Stimulated activated memory B cell treated with anti-CD40 and anti-IgM and Interleukin-4, amounts not matched to agents 10 μg/mL and 1 μg/mL and 100 μg/mL, for 72 hours (primary cell): ENCODE data around the gene NPAS2.

Source experiments
- ATAC-seq: fragments of 150-1000 bp; cut with Tn5 transposase; 2 replicates; pipeline ENCODE4 v1.10.0; 2021
- H3K27ac Mint-ChIP-seq: one replicate; pipeline ENCODE4 v1.8.0; 2022; ENCODE audit warnings: mild to moderate bottlenecking, mixed read lengths
- H3K27me3 Mint-ChIP-seq: one replicate; pipeline ENCODE4 v1.8.0; 2022; ENCODE audit warnings: mixed read lengths
- H3K36me3 Mint-ChIP-seq: one replicate; pipeline ENCODE4 v1.8.0; 2022; ENCODE audit warnings: mixed read lengths
- H3K4me1 Mint-ChIP-seq: one replicate; pipeline ENCODE4 v1.8.0; 2022; ENCODE audit warnings: mixed read lengths
- H3K4me3 Mint-ChIP-seq: one replicate; pipeline ENCODE4 v1.8.0; 2022; ENCODE audit warnings: mild to moderate bottlenecking, moderate library complexity, mixed read lengths
- H3K9me3 Mint-ChIP-seq: one replicate; pipeline ENCODE4 v1.8.0; 2022; ENCODE audit warnings: mixed read lengths

The NPAS2 gene

DNA sequence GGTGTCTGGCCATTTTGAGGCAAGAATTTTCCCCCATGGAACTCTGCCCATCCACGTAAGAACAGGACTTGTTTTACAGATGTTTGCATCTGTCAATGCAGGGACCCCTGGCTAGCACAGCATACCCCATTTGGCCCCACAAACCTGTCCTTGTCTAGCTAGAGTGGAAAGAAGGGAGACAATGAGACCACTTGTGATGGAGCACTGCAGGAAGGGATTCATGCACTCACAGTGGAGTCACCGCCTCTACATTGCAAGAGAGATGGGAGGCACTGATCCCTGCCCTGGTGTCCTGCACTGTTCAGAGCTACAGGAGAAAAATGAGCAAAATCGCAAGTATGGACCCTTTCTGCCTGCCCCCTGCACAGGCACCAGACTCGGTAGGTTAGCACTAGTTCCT, 32.5 kb downstream of the NPAS2 start:
- Mint-ChIP-seq H3K4me3 (no peak overlapping the region), H3K9me3 (no peaks in the 10 kb centered on the region), H3K27me3 (peaks cover 45% of the 10 kb centered on the region), H3K27ac (no peak overlapping the region), H3K36me3 (no peaks in the 10 kb centered on the region), H3K4me1 (peaks cover 6% of the 10 kb centered on the region)
- ATAC-seq = no peak

DNA sequence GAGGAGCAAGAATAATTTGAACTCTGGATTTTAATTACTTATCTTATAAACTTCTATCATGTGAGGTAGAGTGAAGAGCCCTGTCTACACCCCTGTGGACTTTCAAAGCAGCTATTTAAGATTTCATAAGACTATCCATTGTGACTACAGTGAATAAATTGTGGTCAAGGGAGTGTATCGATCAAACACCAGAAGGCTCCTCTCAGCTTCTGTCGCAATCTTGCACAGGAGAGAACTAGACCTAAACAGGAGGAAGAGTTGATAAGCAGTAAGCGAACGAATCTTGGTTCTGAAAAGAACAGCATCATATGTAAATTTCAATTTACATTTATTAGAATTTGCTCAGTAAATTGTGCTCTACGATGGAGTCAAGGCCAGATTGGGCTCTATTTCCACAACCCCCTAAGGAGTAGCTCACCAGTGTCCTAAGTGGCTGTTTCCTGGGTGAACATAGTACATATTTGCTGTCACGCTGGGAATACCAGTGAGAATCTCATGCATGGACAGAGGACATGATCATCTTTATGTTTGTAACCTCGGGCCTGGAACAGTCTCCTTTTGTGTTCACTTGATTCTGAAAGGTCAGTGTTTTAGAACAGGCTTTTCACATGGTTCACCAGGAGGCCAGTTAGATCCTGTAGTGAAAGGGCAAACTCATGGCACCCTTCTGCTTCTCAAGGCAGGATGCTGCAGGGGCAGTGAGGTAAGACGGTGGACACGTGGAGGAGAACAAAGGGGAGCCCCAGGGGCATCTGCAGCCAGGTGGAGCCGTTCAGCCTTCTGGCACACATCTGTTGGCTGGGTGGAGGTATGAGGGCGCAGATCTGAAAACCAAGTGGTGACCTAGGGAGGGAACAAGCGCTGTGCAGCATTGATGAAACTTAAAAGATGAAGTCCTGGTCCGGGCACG, 33.3 kb downstream of the NPAS2 start:
- peak; percentile 42 for ATAC-seq
- Mint-ChIP-seq H3K4me3 (no peak overlapping the region), H3K27ac (no peak overlapping the region), H3K27me3 (peaks cover 44% of the 10 kb centered on the region), H3K4me1 (peaks cover 6% of the 10 kb centered on the region), H3K9me3 (no peaks in the 10 kb centered on the region), H3K36me3 (no peaks in the 10 kb centered on the region)

DNA sequence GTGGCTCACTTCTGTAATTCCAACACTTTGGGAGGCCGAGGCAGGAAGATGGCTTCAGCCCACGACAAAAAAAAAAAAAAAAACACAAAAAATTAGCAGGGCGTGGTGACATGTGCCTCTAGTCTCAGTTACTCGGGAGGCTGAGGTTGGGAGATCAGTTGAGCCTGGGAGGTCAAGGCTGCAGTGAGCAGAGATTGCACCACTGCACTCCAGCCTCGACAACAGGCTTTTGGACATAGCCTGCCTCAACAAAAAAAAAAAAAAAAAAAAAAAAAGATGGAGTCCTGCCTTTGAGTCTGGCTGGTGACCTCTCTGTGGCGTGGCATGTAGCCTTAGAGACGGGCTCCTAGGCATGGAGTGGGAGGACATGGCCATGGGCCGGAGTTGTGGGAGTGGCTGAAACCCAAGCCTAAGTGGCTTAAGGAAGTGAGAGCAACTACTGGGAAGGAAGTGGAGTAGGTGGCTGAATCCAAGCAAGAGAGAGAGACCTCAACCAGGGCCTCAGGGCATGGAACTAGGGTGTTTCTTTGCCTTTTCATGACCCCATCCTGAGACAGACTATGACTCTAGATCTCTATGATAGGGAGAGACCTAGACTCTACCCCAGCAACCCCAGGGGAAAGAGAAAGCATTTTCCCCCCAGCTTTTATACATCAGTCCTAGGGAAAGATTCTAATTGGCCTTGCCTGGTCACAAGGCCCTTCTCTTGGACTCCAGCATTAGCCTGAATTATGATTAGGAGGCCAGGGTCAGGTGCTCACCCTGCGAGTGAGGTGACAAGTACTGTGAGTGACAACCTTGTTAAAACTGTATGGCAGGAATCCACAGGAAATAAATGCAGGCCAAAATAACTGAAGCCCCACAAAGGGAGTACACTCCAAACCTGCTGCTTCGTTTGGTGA, 34.2 kb downstream of the NPAS2 start:
- no peaks in the 10 kb centered on the region for H3K36me3 Mint-ChIP-seq
- peaks cover 44% of the 10 kb centered on the region for H3K27me3 Mint-ChIP-seq
- peaks cover 6% of the 10 kb centered on the region for H3K4me1 Mint-ChIP-seq
- peak; percentile 49 for ATAC-seq
- no peaks in the 10 kb centered on the region for H3K9me3 Mint-ChIP-seq
- H3K4me3 Mint-ChIP-seq = no peak overlapping the region
- H3K27ac Mint-ChIP-seq = no peak overlapping the region

- H3K4me1 Mint-ChIP-seq = peaks cover 6% of the 10 kb centered on the region
- no peak for ATAC-seq
- no peaks in the 10 kb centered on the region for H3K36me3 Mint-ChIP-seq
- no peak overlapping the region for H3K27ac Mint-ChIP-seq
- H3K9me3 Mint-ChIP-seq = no peaks in the 10 kb centered on the region
- H3K27me3 Mint-ChIP-seq = peaks cover 46% of the 10 kb centered on the region
- H3K4me3 Mint-ChIP-seq = no peak overlapping the region
Measured at GRCh38 chr2:100855084-100855483, 35.1 kb downstream of the NPAS2 start.

- H3K4me1 Mint-ChIP-seq = peaks cover 6% of the 10 kb centered on the region
- H3K27me3 Mint-ChIP-seq = peaks cover 40% of the 10 kb centered on the region
- H3K4me3 Mint-ChIP-seq = no peak overlapping the region
- no peak for ATAC-seq
- no peaks in the 10 kb centered on the region for H3K36me3 Mint-ChIP-seq
- no peaks in the 10 kb centered on the region for H3K9me3 Mint-ChIP-seq
- no peak overlapping the region for H3K27ac Mint-ChIP-seq
Measured at GRCh38 chr2:100855606-100856005, 35.7 kb downstream of the NPAS2 start.

DNA sequence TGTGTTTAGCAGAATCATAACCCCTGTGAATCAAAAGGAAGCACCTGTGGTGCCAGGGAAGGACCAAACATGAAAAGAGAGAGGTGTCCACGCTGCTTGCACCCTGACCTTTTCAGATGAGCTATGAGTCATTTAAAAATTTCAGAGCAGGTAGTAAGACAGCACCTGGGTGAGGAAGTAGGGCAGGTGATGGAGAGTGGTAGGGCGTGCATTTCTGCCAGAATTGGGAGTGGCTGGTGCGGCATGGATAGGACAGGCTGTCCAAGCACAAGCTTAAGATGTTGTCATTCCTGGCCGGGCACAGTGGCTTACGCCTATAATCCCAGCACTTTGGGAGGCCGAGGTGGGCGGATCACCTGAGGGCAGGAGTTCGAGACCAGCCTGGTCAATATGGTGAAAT, 36.8 kb downstream of the NPAS2 start:
- peaks cover 45% of the 10 kb centered on the region for H3K27me3 Mint-ChIP-seq
- peaks cover 6% of the 10 kb centered on the region for H3K4me1 Mint-ChIP-seq
- no peaks in the 10 kb centered on the region for H3K9me3 Mint-ChIP-seq
- no peaks in the 10 kb centered on the region for H3K36me3 Mint-ChIP-seq
- no peak overlapping the region for H3K4me3 Mint-ChIP-seq
- no peak for ATAC-seq
- H3K27ac Mint-ChIP-seq = no peak overlapping the region

GRCh38 chr2:100857341-100857740, 37.4 kb downstream of the NPAS2 start:
- H3K4me1 Mint-ChIP-seq = peaks cover 6% of the 10 kb centered on the region
- H3K27ac Mint-ChIP-seq = no peak overlapping the region
- peaks cover 43% of the 10 kb centered on the region for H3K27me3 Mint-ChIP-seq
- no peak for ATAC-seq
- H3K4me3 Mint-ChIP-seq = no peak overlapping the region
- no peaks in the 10 kb centered on the region for H3K9me3 Mint-ChIP-seq
- no peaks in the 10 kb centered on the region for H3K36me3 Mint-ChIP-seq

DNA sequence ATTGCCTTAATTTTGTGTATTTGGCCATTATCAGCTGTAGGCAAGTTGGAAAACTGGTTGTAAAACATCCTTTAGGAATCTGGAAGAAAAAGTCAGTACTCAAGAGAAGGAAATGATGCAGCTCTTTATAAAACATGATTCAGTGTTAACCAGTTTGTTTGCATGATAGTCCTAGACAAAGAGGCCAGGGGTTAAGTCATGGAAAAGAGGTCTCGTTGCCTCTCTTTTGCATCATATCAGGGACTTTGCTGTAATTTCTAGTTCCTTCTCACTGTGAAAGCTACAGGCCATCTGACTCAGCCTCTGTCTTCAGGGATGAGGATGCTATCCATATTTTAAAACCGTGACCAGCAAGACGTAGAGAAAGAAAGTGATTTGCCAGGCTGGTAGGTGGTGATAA, 38.0 kb downstream of the NPAS2 start:
- Mint-ChIP-seq H3K27ac (no peak overlapping the region), H3K4me3 (no peak overlapping the region), H3K9me3 (no peaks in the 10 kb centered on the region), H3K36me3 (no peaks in the 10 kb centered on the region), H3K27me3 (peaks cover 43% of the 10 kb centered on the region), H3K4me1 (peaks cover 6% of the 10 kb centered on the region)
- no peak for ATAC-seq

GRCh38 chr2:100859902-100860301, 40.0 kb downstream of the NPAS2 start:
- H3K4me1 Mint-ChIP-seq = no peaks in the 10 kb centered on the region
- H3K27me3 Mint-ChIP-seq = peaks cover 43% of the 10 kb centered on the region
- H3K9me3 Mint-ChIP-seq = no peaks in the 10 kb centered on the region
- no peak overlapping the region for H3K27ac Mint-ChIP-seq
- no peak overlapping the region for H3K4me3 Mint-ChIP-seq
- ATAC-seq = no peak
- H3K36me3 Mint-ChIP-seq = no peaks in the 10 kb centered on the region

DNA sequence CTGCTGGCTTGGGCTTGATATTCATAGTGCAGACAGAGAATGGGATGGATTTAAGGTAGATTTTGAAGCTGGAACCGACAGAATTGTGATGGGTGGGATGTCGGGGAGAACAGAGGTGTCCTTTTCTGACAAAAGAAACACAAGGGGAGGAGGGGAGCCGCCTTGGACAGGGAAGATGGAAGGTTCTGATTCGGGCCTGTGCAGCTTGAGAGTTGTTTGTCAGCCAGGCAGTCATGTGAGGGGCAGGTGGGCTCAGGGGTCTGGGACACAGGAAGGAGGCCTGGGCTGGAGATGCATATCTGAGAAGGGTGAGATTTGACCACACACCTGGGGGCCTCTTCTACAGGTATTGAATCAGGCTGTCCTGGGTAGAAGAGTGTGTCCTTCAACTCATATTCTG, 41.4 kb downstream of the NPAS2 start:
- Mint-ChIP-seq H3K4me3 (no peak overlapping the region), H3K4me1 (no peaks in the 10 kb centered on the region), H3K27me3 (peaks cover 38% of the 10 kb centered on the region), H3K27ac (no peak overlapping the region), H3K36me3 (no peaks in the 10 kb centered on the region), H3K9me3 (no peaks in the 10 kb centered on the region)
- ATAC-seq = no peak

DNA sequence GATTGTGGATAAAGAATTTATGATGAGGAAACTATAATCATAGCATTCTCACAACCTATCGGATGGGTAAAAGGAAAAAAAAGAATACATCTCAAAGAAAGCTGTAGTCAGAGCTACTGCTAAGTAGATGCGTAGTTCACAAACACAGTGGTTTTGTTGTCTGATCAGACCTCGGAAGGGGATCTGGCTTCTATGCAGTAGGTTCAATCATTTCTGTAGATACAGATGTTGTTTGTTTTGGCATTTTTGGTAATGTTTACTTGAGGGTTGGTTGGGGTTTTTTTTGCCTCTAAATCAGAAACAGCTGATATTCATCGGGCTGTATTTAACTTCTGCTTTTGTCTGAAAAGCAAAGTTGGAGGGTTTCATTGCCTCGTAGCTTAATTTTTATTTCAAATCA, 42.1 kb downstream of the NPAS2 start:
- Mint-ChIP-seq H3K27ac (no peak overlapping the region), H3K36me3 (no peaks in the 10 kb centered on the region), H3K4me3 (no peak overlapping the region), H3K9me3 (peaks cover 1% of the 10 kb centered on the region), H3K4me1 (no peaks in the 10 kb centered on the region), H3K27me3 (peaks cover 34% of the 10 kb centered on the region)
- ATAC-seq = no peak

DNA sequence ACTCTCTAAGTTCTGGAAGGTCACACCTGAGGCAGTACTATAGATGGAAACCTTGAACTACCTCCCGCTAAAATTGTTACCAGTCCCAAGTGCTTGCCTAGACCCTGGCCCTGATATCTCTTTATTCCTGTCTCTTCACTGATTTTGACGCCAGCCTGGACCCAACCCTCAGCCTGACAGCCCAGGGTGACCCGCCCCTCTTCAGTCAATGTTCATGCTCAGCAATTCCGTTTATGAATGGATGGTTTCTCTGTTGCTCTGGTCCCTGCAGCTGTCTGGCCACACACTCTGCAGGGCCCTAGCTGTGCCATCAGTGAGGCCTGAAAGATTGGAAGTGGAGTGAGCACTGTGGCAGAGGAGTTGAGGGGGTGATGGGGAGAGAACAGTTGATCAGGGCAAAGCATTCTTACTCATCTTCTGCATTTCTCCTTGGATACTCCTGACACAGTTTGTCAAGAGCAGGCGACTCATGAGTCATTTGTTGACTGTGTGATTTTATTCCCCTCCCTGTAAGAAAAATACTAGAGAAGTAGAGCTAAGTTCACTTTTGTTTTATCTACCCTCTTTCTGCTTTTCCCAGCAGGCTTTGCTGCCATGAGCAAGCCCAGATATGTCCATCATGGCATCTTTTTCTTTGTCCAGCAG, 46.0 kb downstream of the NPAS2 start:
- Mint-ChIP-seq H3K4me1 (no peaks in the 10 kb centered on the region), H3K36me3 (no peaks in the 10 kb centered on the region), H3K27ac (no peak overlapping the region), H3K4me3 (no peak overlapping the region), H3K9me3 (peaks cover 11% of the 10 kb centered on the region), H3K27me3 (peaks cover 15% of the 10 kb centered on the region)
- peak; percentile 29 for ATAC-seq

DNA sequence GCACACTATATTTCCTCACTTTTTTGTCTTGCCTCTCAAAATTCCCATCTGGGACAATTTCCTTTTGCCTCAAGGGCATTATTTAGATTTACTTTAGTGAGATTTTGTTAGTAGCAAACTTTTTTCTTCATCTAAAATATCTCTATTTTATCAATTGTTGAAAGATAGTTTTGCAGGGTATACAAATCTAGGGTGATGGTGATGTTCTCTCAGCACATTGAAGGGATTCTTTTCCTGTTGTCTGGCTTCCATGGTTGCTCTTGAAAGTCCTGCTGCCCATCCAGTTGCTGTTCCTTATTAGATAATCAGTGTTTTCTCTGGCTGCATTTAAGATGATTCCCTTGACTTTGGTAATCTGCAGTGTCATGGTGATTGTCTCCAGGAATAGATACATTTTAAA, 48.1 kb downstream of the NPAS2 start:
- ATAC-seq = no peak
- peaks cover 14% of the 10 kb centered on the region for H3K9me3 Mint-ChIP-seq
- no peaks in the 10 kb centered on the region for H3K36me3 Mint-ChIP-seq
- no peak overlapping the region for H3K27ac Mint-ChIP-seq
- no peak overlapping the region for H3K4me3 Mint-ChIP-seq
- H3K4me1 Mint-ChIP-seq = no peaks in the 10 kb centered on the region
- peaks cover 16% of the 10 kb centered on the region for H3K27me3 Mint-ChIP-seq

GRCh38 chr2:100869120-100869519, 49.2 kb downstream of the NPAS2 start:
- peaks cover 16% of the 10 kb centered on the region for H3K27me3 Mint-ChIP-seq
- ATAC-seq = no peak
- no peak overlapping the region for H3K4me3 Mint-ChIP-seq
- H3K36me3 Mint-ChIP-seq = no peaks in the 10 kb centered on the region
- peaks cover 14% of the 10 kb centered on the region for H3K9me3 Mint-ChIP-seq
- no peak overlapping the region for H3K27ac Mint-ChIP-seq
- H3K4me1 Mint-ChIP-seq = no peaks in the 10 kb centered on the region
